Caco-2 (cell line): ENCODE results near the gene SPIN1. TPM values are rescaled to one million over a fixed set of nuclear protein-coding genes. Genes with fewer than 3 reads are reported as not detected.
A peak's percentile ranks its signal among the peaks of the same experiment; 100 is the strongest.

ENCODE experiments used
- BruUV-seq: library from RNA; stranded (reverse); fragments of 400-500 nt; replicated peaks from 2 replicates; lab custom pipeline; 2021; lab: Mats Ljungman, UMichigan
- CTCF ChIA-PET: fragments of 300-600 bp; sonication (Branson Sonifier 250); formaldehyde crosslinking; loops from one replicate; lab custom pipeline; 2022; ENCODE audit warnings: antibody characterized with exemption; lab: Charles Lee
- POLR2A ChIA-PET: fragments of 300-600 bp; sonication (Branson Sonifier 250); formaldehyde crosslinking; loops from one replicate; lab custom pipeline; 2022; ENCODE audit warnings: antibody characterized with exemption; lab: Charles Lee
- DNase-seq, 2 experiments: peaks; one replicate each; pipeline versions ENCODE4 v3.0.0 to v3.0.0-alpha.2; 2020 to 2022
- H3K27me3 ChIP-seq: replicated peaks from 2 replicates; pipeline ENCODE4 v1.6.0; 2011; ENCODE audit warnings: low read length; ENCODE audit not compliant: control insufficient read depth, insufficient read depth
- H3K36me3 ChIP-seq: 2 replicates; pipeline ENCODE4 v1.5.1; 2011; ENCODE audit warnings: low read length; ENCODE audit not compliant: control insufficient read depth, insufficient read depth
- H3K4me1 ChIP-seq: fragments of 250-450 bp; sonication (Bioruptor Pico); 2 replicates; pipeline ENCODE4 v1.5.1; 2020; ENCODE audit warnings: mild to moderate bottlenecking
- H3K4me3 ChIP-seq: 2 replicates; pipeline ENCODE4 v1.5.1; 2011; ENCODE audit warnings: low read depth, mild to moderate bottlenecking, control low read depth, low read length
- H3K9me3 ChIP-seq: fragments of 250-450 bp; sonication (Bioruptor Pico); 2 replicates; pipeline ENCODE4 v1.5.1; 2020; ENCODE audit warnings: mild to moderate bottlenecking, moderate library complexity
- H3K27ac Mint-ChIP-seq: one replicate; pipeline ENCODE4 v1.8.0; 2022; ENCODE audit warnings: mixed read lengths; ENCODE audit not compliant: unreplicated experiment
- H3K27me3 Mint-ChIP-seq: one replicate; pipeline ENCODE4 v1.8.0; 2022; ENCODE audit warnings: mixed read lengths; ENCODE audit not compliant: insufficient read depth, unreplicated experiment
- H3K36me3 Mint-ChIP-seq: one replicate; pipeline ENCODE4 v1.8.0; 2022; ENCODE audit warnings: mild to moderate bottlenecking, mixed read lengths; ENCODE audit not compliant: insufficient read depth, unreplicated experiment
- H3K4me1 Mint-ChIP-seq: one replicate; pipeline ENCODE4 v1.8.0; 2022; ENCODE audit warnings: low read depth, mixed read lengths; ENCODE audit not compliant: unreplicated experiment
- H3K4me3 Mint-ChIP-seq: one replicate; pipeline ENCODE4 v1.8.0; 2022; ENCODE audit warnings: mild to moderate bottlenecking, moderate library complexity, mixed read lengths; ENCODE audit not compliant: unreplicated experiment
- H3K9me3 Mint-ChIP-seq: one replicate; pipeline ENCODE4 v1.8.0; 2022; ENCODE audit warnings: mixed read lengths; ENCODE audit not compliant: unreplicated experiment
- intact Hi-C: fragments of 100-400 bp; cut with micrococcal nuclease; formaldehyde crosslinking; loops from one replicate; pipeline ENCODE4 v1.10.0; 2022; ENCODE audit not compliant: unreplicated experiment
- total RNA-seq: library from RNA; stranded (reverse); gene quantifications from 2 replicates; pipeline ENCODE4 v1.2.3, GENCODE V29; 2022
- TF ChIP-seq, protein P1 (sequence below), 2 experiments: fragments of 200-600 bp in 1 of 2; IDR thresholded peaks; 1 replicate in 1 of 2; 2 replicates in 1 of 2; pipeline versions ENCODE4 v1.5.1 to v1.8.0; 2011 to 2022; ENCODE audit warnings: antibody characterized with exemption in 1 of 2, control low read depth in 1 of 2, inconsistent platforms in 1 of 2, low read depth in 1 of 2, low read length in 1 of 2, mild to moderate bottlenecking in 1 of 2, moderate library complexity in 1 of 2; ENCODE audit not compliant: insufficient read depth in 1 of 2, severe bottlenecking in 1 of 2, unreplicated experiment in 1 of 2

The SPIN1 gene
- total RNA-seq, 1 experiment from 2014 or later, result 51.7 TPM

DNA sequence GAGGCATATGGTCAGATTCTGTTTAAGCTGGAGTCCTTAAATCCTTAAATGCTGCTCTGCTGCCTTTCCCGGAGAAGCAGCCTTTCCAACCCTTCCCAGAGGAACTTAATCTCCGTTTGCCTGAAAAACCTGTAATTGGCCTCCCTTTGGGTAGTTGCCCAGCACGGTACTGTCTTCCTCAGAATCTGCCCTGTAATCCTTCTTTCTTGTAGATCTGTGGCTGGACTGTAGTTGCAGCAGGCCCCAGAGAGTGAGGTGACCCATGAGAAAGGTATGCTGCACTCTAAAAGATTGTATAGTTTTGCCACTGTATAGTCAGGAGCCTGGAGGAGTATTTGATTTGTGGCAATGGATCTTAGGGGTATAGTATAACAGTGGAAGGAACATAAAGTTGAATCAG is 11.7 kb downstream of the SPIN1 start:
- CTCF ChIA-PET, result no interaction called here
- no peak for DNase-seq
- Histone ChIP-seq H3K9me3 (no peaks in the 10 kb centered on the region), H3K4me1 (no peaks in the 10 kb centered on the region), H3K4me3 (no peak overlapping the region), H3K36me3 (no peaks in the 10 kb centered on the region; the same call in 1 of the 2 replicates), H3K27me3 (no peaks in the 10 kb centered on the region)
- Mint-ChIP-seq H3K4me3 (no peak overlapping the region), H3K27me3 (no peaks in the 10 kb centered on the region), H3K36me3 (peaks cover 8% of the 10 kb centered on the region), H3K27ac (peak overlapping the region; percentile 57), H3K9me3 (no peaks in the 10 kb centered on the region), H3K4me1 (peaks cover 13% of the 10 kb centered on the region)
- intact Hi-C loops, result no loop called here
- TF ChIP-seq, protein P1, sequence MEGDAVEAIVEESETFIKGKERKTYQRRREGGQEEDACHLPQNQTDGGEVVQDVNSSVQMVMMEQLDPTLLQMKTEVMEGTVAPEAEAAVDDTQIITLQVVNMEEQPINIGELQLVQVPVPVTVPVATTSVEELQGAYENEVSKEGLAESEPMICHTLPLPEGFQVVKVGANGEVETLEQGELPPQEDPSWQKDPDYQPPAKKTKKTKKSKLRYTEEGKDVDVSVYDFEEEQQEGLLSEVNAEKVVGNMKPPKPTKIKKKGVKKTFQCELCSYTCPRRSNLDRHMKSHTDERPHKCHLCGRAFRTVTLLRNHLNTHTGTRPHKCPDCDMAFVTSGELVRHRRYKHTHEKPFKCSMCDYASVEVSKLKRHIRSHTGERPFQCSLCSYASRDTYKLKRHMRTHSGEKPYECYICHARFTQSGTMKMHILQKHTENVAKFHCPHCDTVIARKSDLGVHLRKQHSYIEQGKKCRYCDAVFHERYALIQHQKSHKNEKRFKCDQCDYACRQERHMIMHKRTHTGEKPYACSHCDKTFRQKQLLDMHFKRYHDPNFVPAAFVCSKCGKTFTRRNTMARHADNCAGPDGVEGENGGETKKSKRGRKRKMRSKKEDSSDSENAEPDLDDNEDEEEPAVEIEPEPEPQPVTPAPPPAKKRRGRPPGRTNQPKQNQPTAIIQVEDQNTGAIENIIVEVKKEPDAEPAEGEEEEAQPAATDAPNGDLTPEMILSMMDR (IDR thresholded peaks at IDR 0.05; ENCODE audit: insufficient read depth in 1 of 2, low read depth in 1 of 2, low read length in 1 of 2, severe bottlenecking in 1 of 2, unreplicated experiment in 1 of 2), result no peak
- POLR2A ChIA-PET, result no interaction called here
- BruUV-seq, result no TSS peak

DNA sequence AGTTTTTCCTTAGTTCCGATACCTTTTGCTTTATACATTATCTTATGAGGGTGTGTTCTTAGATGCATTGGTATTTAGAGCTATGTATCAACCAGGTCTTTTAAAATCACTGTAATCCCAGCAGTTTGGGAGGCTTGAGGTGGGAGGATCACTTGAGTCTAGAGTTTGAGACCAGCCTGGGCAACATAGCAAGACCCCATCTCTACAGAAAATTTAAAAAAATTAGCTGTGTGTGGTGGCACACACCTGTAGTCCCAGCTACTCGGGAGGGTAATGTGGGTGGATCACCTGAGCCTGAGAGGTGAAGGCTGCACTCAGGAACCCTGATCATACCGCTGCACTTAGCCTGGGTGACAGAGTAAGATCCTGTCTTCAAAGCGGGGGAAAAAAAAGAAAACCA is 15.1 kb downstream of the SPIN1 start:
- TF ChIP-seq, protein P1 (IDR thresholded peaks at IDR 0.05; ENCODE audit: insufficient read depth in 1 of 2, low read depth in 1 of 2, low read length in 1 of 2, severe bottlenecking in 1 of 2, unreplicated experiment in 1 of 2), result no peak
- Histone ChIP-seq H3K27me3 (no peaks in the 10 kb centered on the region), H3K36me3 (no peaks in the 10 kb centered on the region), H3K4me3 (no peak overlapping the region), H3K4me1 (no peaks in the 10 kb centered on the region), H3K9me3 (no peaks in the 10 kb centered on the region)
- intact Hi-C loops, result no loop called here
- H3K36me3 Mint-ChIP-seq, result peaks cover 6% of the 10 kb centered on the region
- no peak for DNase-seq
- no peaks in the 10 kb centered on the region for H3K27me3 Mint-ChIP-seq
- H3K9me3 Mint-ChIP-seq, result no peaks in the 10 kb centered on the region
- H3K27ac Mint-ChIP-seq, result no peak overlapping the region
- peaks cover 13% of the 10 kb centered on the region for H3K4me1 Mint-ChIP-seq
- CTCF ChIA-PET, result no interaction called here
- POLR2A ChIA-PET, result no interaction called here
- no peak overlapping the region for H3K4me3 Mint-ChIP-seq
- BruUV-seq, result no TSS peak

DNA sequence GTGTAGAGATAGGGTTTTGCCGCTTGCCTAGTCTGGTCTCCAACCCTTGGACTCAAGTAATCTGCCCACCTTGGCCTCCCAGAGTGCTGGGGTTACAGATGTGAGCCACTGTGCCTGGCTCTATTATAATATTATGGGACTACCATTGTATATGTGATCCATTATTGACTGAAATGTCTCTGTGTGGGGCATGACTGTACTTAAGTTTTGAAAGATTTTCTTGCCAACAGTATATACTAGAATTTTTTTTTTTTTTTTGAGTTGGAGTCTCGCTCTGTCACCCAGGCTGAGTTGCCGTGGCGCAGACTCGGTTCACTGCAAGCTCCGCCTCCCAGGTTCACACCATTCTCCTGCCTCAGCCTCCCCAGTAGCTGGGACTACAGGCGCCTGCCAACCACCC is 17.8 kb downstream of the SPIN1 start:
- Histone ChIP-seq H3K4me1 (no peaks in the 10 kb centered on the region), H3K27me3 (no peaks in the 10 kb centered on the region), H3K4me3 (no peak overlapping the region), H3K9me3 (no peaks in the 10 kb centered on the region), H3K36me3 (no peaks in the 10 kb centered on the region)
- Mint-ChIP-seq H3K4me1 (no peaks in the 10 kb centered on the region), H3K27me3 (no peaks in the 10 kb centered on the region), H3K27ac (no peak overlapping the region), H3K4me3 (no peak overlapping the region), H3K9me3 (no peaks in the 10 kb centered on the region), H3K36me3 (peaks cover 11% of the 10 kb centered on the region)
- BruUV-seq, result no TSS peak
- no peak for DNase-seq
- intact Hi-C loops, result no loop called here
- TF ChIP-seq, protein P1 (IDR thresholded peaks at IDR 0.05; ENCODE audit: insufficient read depth in 1 of 2, low read depth in 1 of 2, low read length in 1 of 2, severe bottlenecking in 1 of 2, unreplicated experiment in 1 of 2), result no peak
- ChIA-PET POLR2A (no interaction called here), CTCF (no interaction called here)
